Measurements from ENCODE around the gene ADGRL4.
"Not testable (repeated sequence)": the region's sequence is repeated elsewhere in the genome, so short reads cannot be mapped to it uniquely, and the experiment has no call there.

Gene ADGRL4

DNA sequence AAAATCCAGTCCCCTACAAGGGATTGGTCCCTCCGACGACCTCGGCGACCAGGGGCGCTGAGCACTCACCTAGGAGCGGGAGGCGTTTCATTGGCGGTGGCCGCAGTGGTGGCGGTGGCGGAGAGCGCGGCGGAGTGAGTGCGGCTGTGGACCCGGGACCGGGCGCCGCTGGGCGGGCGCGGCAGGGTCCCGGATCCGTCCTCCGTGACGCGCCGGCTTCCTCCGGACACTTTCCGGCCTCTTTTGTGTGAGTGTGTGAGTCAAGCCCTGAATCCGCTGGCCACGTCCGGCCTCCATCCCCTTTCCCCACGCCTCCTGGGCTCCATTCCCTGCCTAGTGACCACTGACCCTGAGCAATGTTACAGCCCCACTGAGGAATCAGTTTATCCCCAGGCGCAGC is at the start of gene ADGRL4:
TSS of gene ADGRL4 (minus strand) at position 167 of the 400 bp plus-strand sequence. CDS start at position 91, 76 bp downstream.
- no peak for DNase-seq (ENCODE audit: low spot score)

DNA sequence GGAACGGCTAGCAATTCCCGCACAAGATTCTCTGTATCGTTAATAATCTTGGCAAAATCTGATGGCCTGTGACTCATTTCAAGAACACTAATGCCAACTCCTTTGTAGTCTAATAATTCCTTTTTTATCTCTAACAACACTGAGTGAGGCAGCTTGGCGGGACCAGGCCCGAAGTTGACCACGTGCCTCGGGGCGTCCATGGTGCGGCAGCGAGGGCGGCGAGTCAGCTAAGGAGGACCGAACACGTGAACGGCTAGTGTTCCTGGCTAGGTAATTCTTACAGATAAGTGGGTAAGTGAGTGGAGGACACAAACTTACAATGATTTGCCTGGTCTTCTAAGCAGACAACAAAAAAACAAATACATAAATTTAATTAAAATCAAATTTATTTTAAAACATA is 49.3 kb upstream of the ADGRL4 start:
- no peak for DNase-seq (ENCODE audit: low spot score)

DNA sequence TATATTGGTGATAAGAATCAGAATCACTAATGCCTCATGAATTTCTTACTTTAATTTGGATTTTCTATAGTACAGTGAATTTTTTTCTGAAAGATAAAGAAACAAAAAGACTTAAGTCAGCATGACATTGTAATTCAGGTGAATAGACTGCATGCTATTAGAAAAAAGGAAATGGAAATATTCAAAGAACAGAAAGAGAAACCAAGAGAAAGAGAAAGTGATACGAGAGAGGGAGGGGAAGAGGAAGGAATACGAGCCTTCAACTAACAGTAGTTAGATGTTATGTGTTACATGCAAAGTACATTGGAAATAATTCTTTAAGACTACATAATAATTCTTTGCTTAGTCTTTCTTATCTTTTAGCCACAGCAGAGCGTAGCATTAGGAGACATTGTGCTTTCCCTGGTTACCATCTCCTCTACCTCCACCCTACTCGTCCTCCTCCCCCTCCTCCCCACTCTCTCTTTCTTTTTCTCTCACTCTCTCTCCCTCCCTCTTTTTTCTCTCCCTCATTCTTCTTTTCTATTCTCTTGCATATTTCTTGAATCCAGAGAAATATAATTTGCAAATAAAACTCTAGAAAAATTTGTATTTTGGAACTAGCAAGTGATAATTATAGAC is 46.4 kb upstream of the ADGRL4 start:
- no peak for DNase-seq (ENCODE audit: low spot score)

DNA sequence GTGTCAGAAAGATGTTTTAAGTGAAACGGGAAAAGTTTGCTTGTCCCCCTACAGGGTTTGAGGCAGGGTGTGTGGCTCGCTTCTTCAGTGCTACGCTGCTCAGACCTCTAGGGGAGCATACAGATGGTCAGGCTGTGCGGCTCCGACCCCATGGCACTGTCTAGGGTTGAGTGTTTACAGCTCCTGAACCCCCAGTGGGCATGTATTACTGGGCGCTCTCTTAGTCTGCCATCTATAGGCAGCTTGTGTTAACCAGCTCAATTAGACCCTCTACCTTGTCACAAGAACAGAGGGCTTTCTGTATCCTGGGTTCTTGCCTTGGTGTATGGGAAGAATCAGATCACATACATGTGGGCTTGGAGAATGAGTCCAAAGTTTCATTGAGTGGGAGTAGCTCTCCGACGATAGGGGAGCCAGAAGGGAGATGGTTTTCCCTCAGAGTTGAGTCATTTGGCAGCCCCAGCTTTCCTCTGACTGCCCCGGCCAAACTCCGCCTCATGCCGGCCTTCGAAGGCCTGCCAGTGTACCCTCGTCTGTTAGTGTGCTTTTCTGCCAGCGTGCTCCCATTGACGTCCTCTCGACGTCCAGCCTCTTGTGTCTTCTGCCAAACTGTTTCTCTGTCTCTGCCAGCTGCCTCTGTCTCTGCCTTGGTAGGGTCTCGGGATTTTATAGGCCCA is 38.6 kb upstream of the ADGRL4 start:
- DNase-seq (ENCODE audit: low spot score): no peak

DNA sequence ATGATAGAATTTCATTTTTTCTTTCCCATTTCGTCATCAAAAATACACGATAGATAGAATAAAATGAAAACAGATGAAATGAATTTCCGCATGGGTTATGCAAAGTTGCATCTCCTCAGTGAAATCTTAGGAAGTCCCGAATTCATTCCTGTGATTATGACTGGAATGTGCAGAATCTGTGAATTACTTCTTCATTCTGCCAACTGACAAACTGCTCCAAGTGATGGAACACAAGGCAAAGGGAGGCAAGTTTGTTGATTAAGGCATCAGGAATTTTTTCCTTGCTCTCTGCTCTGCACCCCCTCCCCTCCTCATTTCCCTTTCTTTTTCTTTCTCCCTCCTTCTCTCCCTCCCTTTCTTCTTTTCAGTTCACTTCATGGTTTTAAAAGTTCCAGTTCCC is 37.0 kb upstream of the ADGRL4 start:
- no peak for DNase-seq (ENCODE audit: low spot score)

DNA sequence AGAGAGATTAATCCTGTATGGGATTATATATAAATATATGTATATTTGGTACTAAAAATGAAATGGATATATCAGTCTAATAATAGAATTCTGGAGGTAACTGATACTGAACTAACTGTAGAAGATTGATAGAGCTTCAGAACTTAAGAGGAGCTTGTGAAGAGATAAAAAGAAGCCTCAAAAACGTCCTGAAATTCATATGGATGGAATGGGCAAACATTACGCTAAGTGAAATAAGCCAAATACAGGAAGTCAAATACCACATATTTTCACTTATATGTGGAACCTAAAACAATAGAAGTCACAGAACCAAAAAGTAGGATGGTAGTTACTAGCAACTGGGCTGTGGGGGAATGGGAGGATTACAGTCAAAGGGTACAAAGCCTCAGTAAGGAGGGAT is 36.0 kb upstream of the ADGRL4 start:
- no peak for DNase-seq (ENCODE audit: low spot score)

DNA sequence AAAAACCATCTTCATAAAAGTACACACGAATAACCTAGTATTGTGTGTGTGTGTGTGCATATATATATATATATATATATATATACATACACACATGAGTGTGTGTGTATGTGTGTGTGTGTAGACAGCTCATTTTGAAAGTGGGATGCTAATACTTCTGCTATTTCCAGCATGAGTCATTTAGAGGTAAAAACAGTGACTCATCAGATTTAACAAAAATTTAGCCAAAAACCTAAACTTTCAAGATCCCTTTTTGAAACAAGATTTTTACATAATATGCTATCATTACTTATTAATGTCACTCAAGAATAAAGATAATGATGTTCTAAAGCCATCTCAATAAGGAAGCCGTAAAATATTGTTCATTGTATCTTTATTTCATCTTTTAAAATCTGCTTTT is 35.6 kb upstream of the ADGRL4 start:
- no peak for DNase-seq (ENCODE audit: low spot score)

DNA sequence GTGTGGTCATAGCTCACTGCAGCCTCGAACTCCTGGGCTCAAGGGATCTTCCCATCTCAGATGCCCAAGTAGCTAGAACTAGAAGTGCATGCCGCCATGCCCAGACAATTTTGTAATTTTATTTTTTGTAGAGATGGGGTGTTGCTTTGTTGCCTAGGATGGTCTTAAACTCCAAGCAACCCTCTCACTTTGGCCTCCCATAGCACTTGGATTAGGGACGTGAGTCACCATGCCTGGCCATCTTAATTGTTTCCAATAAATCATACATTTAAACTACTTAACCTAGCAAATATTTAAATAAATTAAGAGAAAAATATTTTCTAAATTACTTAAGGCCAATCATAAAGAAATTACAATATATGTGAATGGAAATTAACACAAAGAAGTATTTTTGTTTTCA is 35.1 kb upstream of the ADGRL4 start:
- no peak for DNase-seq (ENCODE audit: low spot score)

DNA sequence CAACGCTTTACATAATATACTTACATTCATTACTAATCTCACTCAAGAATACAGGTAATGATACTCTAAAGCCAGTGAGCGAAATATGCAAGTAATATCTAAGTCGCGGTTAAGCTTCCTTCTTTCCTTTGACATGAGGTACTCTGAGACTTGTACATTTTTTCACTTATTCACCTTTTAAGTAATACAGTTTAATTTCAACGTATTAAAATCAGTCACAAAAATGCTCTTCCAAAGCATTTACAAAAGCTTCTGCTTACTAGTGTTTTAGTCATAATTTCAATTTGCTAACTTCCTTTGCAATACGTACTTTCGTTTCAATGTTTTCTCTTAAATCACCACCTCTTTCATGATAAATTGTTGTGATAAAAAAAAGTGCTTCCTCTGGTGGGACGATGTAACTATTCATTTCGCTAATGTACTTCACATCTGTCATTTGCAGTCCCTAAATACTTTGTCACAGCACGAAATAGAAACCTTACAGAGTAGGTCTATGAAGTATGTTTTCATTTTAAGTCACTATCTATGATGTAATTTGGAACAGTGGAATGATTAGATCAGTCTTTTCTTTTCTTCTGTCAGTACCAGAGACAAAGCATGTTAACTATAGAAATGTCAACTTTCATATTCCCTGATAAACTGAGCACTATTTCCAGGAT is 34.0 kb upstream of the ADGRL4 start:
- no peak for DNase-seq (ENCODE audit: low spot score)

DNA sequence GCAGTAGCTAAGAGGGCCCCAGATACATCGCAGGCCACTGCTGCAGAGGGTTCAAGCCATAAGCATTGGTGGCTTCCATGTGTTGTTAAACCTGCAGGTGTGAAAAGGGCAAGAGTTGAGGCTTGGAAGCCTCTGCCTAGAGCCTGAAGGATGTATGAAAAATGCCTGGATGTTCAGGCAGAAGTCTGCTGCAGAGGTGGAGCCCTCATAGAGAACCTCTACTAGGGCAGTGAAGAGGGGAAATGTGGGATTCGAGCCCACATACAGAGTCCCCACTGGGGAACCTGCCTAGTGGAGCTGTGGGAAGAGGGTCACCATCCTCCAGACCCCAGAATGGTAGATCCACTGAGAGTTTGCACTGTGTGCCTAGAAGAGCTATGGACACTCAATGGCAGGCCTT is 30.6 kb upstream of the ADGRL4 start:
- DNase-seq (ENCODE audit: low spot score): no peak

DNA sequence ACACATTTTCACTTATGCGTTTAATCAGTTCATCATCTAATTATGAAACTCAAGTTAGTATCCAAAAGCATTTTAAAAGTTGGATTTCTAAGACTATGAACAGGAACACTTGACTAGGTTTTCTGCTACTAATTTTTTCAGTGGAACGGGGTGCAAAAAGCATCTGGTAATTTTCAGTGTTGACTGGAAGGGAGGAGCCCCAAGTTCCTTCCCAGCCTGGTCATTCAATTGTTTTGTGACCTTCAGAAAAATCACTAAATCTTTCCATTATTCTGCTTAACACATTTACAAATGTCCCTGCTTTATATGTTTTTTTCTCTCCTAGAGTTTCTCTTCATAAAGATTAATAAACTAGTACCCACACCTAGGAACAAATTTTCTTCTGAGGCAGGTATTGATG is 6.0 kb upstream of the ADGRL4 start:
- DNase-seq (ENCODE audit: low spot score): no peak

DNA sequence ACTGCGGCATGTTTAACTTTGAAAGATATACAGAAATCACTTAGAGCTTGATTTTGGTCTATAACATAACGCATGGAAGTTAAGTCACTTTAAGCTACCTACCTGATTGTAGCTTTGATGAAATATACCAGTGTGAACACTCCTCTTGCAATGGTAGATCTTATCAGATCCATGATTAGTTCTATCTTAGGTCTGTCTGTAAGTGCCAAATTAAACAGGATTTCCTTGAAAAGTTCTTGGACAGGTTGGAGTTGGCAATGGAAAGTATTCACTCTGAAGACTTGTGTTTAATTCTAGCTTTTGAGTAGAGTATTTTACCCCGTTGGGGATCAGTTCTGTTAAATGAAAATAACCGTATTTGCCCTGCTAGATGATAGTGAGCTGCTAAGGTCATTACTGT is 4.1 kb upstream of the ADGRL4 start:
- DNase-seq (ENCODE audit: low spot score): no peak

DNA sequence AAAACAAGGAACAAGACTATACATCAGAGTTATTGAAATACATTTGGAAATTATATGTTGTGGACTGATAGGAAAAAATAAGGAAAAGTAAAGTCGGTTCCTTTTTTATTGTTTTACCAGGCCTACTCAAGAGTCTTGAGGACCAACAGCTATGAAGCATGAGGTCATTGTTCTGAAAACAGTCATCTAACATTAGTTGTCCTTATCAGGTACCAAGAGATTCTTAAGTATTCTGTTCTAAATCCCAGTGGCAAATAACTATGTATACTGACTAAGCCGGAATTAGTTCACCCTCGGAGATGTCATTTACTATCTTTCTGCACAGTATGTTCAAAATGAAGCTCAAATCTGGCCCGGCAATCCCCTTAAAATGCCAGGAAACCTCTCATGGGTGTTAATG is 585 bp downstream of the ADGRL4 start:
- no peak for DNase-seq (ENCODE audit: low spot score)

DNA sequence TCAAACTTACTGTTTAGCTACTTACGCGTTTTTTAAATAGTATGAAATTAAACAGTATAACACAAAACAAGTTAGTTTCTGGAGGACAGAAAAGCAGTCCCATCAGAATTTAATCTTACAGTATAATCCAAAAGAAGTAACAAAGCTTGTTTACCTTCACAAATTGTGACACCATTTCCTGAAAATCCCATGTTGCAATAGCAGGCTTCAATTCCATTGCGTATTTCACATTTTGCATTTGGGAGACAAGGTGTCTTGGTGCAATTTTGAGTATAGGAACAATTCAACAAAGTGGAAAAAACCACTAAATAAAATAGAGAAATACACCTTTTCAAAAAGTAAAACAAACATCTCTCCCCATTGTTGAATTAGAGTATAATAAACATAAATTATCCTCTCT is 1.6 kb downstream of the ADGRL4 start:
- DNase-seq (ENCODE audit: low spot score): no peak

DNA sequence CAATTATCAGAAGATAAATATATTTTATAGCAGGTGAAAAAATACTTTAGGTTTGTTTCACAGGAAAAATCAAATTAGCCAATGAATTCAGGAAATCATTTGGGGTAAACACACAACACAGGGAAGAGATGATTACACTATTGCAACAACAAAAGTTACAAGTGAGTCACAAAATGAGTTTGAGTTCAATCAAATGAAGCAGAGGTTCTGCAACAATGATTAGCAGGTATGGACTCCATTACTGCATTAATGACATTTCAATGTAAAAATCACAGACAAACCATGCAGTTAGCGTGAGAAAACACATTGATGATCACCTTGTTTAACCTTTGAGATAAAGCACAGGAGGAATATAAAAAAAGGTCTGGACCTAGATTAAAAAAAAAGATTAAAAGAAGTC is 9.7 kb downstream of the ADGRL4 start:
- no peak for DNase-seq (ENCODE audit: low spot score)

DNA sequence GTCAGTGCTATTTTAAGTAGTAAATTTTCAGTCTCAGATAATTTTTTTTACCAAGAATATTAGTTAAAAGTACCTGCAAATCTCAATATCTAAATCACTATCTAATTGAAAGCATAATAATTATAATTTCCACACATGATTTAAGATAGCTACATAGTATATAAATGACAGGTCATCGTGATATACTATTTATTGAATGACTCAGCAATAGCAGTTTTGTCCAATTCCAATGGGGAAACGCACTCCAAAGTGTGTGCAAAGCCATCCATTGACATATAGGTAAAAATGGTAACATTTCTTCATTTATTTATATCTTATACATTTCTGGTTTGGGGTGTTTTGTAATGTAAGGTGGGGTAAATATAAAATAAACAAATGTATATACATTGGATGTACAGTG is 19.5 kb downstream of the ADGRL4 start:
- DNase-seq (ENCODE audit: low spot score): no peak

DNA sequence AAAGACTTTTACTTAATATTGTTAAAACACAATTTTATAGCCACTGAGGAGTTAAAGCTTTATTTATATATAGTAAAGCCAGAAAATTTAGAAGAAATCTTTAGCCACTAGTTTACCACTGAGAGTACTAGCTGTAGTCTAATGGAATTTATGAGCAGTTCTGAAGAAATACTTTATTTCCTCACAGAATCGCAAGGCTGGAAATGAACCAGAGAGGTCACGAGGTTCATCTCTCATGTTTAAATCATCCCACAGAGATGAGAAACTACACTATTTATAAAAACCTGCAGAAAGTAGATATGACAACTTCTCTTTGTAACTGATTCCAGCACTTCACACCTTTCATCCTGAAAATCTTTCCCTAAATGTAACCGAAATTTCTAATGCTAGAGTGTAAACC is 26.0 kb downstream of the ADGRL4 start:
- DNase-seq (ENCODE audit: low spot score): no peak

DNA sequence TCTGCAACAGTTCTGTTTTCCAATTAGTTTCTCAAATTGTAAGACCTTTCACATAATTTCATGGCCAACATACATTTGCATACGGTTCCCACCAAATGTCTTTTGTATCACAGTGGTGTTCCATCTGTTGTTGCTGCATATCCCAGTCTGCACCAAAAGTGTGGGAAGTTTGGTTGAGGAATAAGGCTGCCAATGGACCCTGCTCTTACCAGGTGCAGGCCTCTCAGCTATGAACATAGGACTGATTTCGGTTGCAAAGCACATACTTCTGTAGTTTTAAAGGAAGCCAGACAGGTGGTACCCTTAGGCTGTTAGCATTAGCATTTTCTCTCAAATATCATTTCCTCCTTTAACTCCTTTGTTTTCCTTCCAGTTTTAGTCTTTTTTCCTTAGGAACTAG is 33.8 kb downstream of the ADGRL4 start:
- DNase-seq (ENCODE audit: low spot score): no peak

DNA sequence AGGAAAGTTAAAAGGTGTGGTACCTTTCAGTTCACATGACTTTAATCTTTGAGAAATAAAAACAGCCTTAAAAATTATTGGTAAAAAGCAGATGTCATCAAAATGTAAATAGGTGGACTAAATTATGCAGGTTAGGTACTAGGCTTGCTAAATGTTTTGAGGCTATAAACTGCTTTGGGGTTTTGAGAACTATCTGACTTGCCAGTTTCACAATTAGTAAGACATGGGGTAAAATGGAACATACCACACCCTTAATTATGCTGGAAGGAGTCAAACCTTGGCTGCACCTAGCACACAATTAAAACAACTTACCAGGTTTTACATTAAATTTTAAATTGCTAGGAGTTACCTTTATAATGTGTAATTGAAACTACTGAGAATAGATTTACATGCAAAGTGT is 39.4 kb downstream of the ADGRL4 start:
- not testable (repeated sequence) for DNase-seq (ENCODE audit: low spot score)

DNA sequence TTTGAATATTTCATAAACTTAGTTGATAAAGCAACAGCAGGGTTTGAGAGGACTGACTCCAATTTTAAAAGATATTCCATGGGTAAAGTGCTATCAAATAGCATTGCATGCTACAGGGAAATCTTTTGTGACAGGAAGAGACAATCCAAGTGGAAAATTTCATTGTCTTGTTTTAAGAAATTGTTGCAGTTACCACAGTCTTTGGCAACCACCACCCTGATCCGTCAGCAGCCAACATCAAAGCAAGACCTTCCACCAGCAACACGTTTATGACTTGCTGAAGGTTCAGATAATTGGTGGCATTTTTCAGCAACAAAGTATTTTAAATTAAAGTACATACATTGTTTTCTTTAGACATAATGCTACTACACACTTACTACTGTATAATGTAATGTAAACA is 47.8 kb downstream of the ADGRL4 start:
- DNase-seq (ENCODE audit: low spot score): no peak

DNA sequence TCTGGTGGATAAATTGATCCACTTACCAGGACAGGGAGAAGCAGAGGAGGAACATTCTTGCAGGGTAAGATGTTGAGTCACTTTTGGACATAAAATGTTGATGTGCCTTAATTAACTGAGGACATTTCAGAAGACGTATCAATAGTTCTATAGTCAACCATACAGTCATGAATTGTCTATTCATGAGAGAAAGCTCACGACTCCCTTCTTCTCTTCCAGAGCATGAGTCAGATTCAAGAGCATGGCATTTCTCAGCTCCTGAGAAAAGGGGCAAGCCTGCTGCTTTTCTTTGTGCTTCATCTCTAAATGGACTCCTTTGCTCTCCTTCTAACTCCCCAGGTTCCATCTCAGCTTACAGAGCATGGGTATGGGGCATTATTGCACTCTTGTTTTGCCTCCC is 55.7 kb downstream of the ADGRL4 start:
- DNase-seq (ENCODE audit: low spot score): no peak

DNA sequence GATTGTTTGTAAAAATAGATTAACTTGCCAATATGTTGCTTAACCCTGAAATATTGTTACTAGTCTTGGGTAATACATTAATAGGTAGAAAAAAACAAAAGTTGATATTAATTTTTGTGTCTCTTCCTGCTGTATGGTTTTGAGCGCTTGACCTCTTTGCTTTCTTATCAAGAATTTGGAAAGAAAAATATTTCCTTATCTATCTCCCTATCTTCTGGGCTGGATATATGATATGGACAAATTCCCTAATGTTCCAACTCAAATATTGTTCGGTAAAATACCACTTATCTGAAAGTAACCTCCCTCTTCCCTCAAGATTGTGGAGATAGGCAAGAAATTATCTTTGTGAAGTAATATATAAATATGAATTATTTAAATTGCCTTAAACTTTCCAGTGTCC is 57.3 kb downstream of the ADGRL4 start:
- no peak for DNase-seq (ENCODE audit: low spot score)

DNA sequence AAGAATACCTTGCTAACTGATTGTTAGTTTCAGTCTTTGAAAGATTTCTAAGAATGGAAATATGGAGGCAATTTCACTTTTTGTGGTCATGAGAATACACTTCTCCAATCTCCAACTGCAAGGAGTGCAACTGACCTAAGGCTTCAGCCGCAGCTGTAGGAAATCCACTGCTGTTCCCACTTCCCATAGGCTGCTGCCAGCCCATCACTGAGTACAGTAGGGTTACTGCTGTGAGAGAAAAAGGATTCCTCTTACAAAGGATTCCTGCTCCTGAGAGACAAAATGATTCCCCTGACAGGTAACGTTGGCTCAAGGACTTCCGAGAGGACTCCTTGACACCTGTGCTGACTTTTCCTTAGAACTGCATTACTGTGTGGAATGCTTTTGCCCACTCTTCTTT is 87.4 kb downstream of the ADGRL4 start:
- DNase-seq (ENCODE audit: low spot score): no peak

DNA sequence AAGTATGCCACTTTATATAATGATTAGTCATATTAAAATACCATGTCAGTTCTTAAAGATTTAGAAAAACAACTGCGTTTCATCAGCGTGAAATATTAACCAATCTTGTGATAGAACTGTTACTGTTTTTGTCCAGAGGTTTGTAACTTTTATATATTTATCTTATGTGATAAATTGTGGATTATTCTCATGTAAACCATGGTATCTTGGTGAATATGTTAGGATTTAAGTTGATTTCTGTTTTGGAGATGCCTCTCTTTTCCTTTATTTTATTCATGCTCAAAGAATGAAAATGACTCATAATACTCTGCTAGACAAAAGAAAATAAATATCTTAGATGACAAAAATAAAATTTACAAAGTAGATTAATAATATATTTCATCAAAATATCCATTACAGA is 88.4 kb downstream of the ADGRL4 start:
- no peak for DNase-seq (ENCODE audit: low spot score)

All from CD4-positive, alpha-beta T cell treated with Interleukin-6 at 100 ng/mL for 8 hours (primary cell).